Liver (tissue), 9 donors: ENCODE measurements around the gene ZNF766. TPM values are rescaled to one million over a fixed set of nuclear protein-coding genes. Genes with fewer than 3 reads are reported as not detected.

Source experiments
- DNase-seq: peaks from one replicate; pipeline ENCODE4 v3.0.0-alpha.2; 2017; ENCODE audit warnings: low spot score
- H3K27ac ChIP-seq, 2 donors: one replicate each; pipeline ENCODE4 v1.7.0; 2013; ENCODE audit warnings: inconsistent platforms in 2 of 2, low read length in 2 of 2, control low read depth in 1 of 2, low read depth in 1 of 2, mild to moderate bottlenecking in 1 of 2
- H3K27me3 ChIP-seq, 4 donors: one replicate each; pipeline versions ENCODE4 v1.6.1 to v1.7.0; 2013; ENCODE audit warnings: low read length in 3 of 4, inconsistent platforms in 1 of 4, mild to moderate bottlenecking in 1 of 4, moderate library complexity in 1 of 4; ENCODE audit not compliant: control insufficient read depth in 4 of 4, insufficient read depth in 4 of 4
- H3K36me3 ChIP-seq, 4 donors: one replicate each; pipeline versions ENCODE4 v1.6.1 to v1.7.0; 2013; ENCODE audit warnings: low read length in 3 of 4, mild to moderate bottlenecking in 3 of 4, low read depth in 1 of 4, moderate library complexity in 1 of 4; ENCODE audit not compliant: control insufficient read depth in 4 of 4, insufficient read depth in 3 of 4
- H3K4me1 ChIP-seq, 4 donors: one replicate each; pipeline versions ENCODE4 v1.6.1 to v1.7.0; 2013; ENCODE audit warnings: low read length in 3 of 4, mild to moderate bottlenecking in 3 of 4, moderate library complexity in 1 of 4; ENCODE audit not compliant: control insufficient read depth in 4 of 4, insufficient read depth in 4 of 4
- H3K4me3 ChIP-seq, 3 donors: one replicate each; pipeline versions ENCODE4 v1.6.1 to v1.7.0; 2013; ENCODE audit warnings: low read length in 3 of 3, control low read depth in 1 of 3, low read depth in 1 of 3, mild to moderate bottlenecking in 1 of 3
- H3K9ac ChIP-seq, 2 donors: one replicate each; pipeline ENCODE4 v1.7.0; 2013; ENCODE audit warnings: low read length in 2 of 2, mild to moderate bottlenecking in 2 of 2, moderate library complexity in 2 of 2, control low read depth in 1 of 2, low read depth in 1 of 2
- H3K9me3 ChIP-seq, 4 donors: one replicate each; pipeline versions ENCODE4 v1.6.1 to v1.7.0; 2013; ENCODE audit warnings: low read length in 3 of 4; ENCODE audit not compliant: control insufficient read depth in 4 of 4
- ATF3 ChIP-seq: IDR thresholded peaks from 2 replicates; pipeline ENCODE4 v1.6.1; 2016; ENCODE audit warnings: antibody characterized with exemption
- CTCF ChIP-seq: fragments of 150-350 bp; IDR thresholded peaks from 2 replicates; pipeline ENCODE4 v1.5.1; 2017; ENCODE audit warnings: improper control_type of control experiment, low read depth, low read length; ENCODE audit not compliant: missing input control
- EGR1 ChIP-seq, 2 donors: IDR thresholded peaks; 2 replicates each; pipeline ENCODE4 v1.6.1; 2016 to 2018; ENCODE audit warnings: antibody characterized with exemption in 2 of 2, low read depth in 2 of 2
- FOXA1 ChIP-seq: IDR thresholded peaks from 2 replicates; pipeline ENCODE4 v1.6.1; 2016; ENCODE audit warnings: antibody characterized with exemption
- FOXA2 ChIP-seq: IDR thresholded peaks from 2 replicates; pipeline ENCODE4 v1.6.1; 2016; ENCODE audit warnings: antibody characterized with exemption
- GABPA ChIP-seq, 2 donors: IDR thresholded peaks in 1 of 2; conservative IDR thresholded peaks in 1 of 2; 2 replicates each; pipeline ENCODE4 v1.6.1; 2016; ENCODE audit warnings: antibody characterized with exemption in 2 of 2, mild to moderate bottlenecking in 1 of 2, moderate library complexity in 1 of 2
- HNF4A ChIP-seq, 2 donors: conservative IDR thresholded peaks; 2 replicates each; pipeline ENCODE4 v1.6.1; 2016; ENCODE audit warnings: antibody characterized with exemption in 2 of 2, mild to moderate bottlenecking in 2 of 2
- HNF4G ChIP-seq: IDR thresholded peaks from 2 replicates; pipeline ENCODE4 v1.6.1; 2016; ENCODE audit warnings: antibody characterized with exemption
- JUND ChIP-seq, 2 donors: IDR thresholded peaks; 2 replicates each; pipeline ENCODE4 v1.6.1; 2016; ENCODE audit warnings: antibody characterized with exemption in 2 of 2
- MAX ChIP-seq: IDR thresholded peaks from 2 replicates; pipeline ENCODE4 v1.6.1; 2016; ENCODE audit warnings: antibody characterized with exemption
- NR2F2 ChIP-seq: IDR thresholded peaks from 2 replicates; pipeline ENCODE4 v1.6.1; 2016; ENCODE audit warnings: antibody characterized with exemption
- RAD21 ChIP-seq, 2 donors: IDR thresholded peaks; 2 replicates each; pipeline ENCODE4 v1.6.1; 2016; ENCODE audit warnings: antibody characterized with exemption in 2 of 2, mild to moderate bottlenecking in 2 of 2
- REST ChIP-seq: IDR thresholded peaks from 2 replicates; pipeline ENCODE4 v1.6.1; 2016; ENCODE audit warnings: antibody characterized with exemption, mild to moderate bottlenecking
- RXRA ChIP-seq, 2 donors: IDR thresholded peaks; 2 replicates each; pipeline ENCODE4 v1.6.1; 2017 to 2018; ENCODE audit warnings: antibody characterized with exemption in 2 of 2, mild to moderate bottlenecking in 1 of 2
- SP1 ChIP-seq: IDR thresholded peaks from 2 replicates; pipeline ENCODE4 v1.6.1; 2018; ENCODE audit warnings: antibody characterized with exemption, mild to moderate bottlenecking
- TAF1 ChIP-seq: conservative IDR thresholded peaks from 2 replicates; pipeline ENCODE4 v1.6.1; 2016; ENCODE audit warnings: antibody characterized with exemption, mild to moderate bottlenecking
- ZBTB33 ChIP-seq: IDR thresholded peaks from 2 replicates; pipeline ENCODE4 v1.6.1; 2016; ENCODE audit warnings: antibody characterized with exemption
- WGBS: extraction: QIAGEN DNeasy Blood & Tissue Kit; methylation state at CpG from one replicate; pipeline ENCODE4 v1.1.7; 2013; 5-methylcytosine and 5-hydroxymethylcytosine counted together
- polyA plus RNA-seq, 2 donors: library from polyadenylated mRNA; stranded (reverse) in 1 of 2; unstranded in 1 of 2; fragments of 200-250 nt in 1 of 2; fragments of >200 nt in 1 of 2; fragmentation: Nextera tagmentation in 1 of 2; extraction: Ambion mirVana in 1 of 2; gene quantifications; one replicate each; pipeline versions ENCODE4 v1.2.1 to v1.2.3, GENCODE V29; 2013 to 2015
- total RNA-seq, 2 donors: library from RNA; depleted of rRNA; stranded (reverse); fragments of >200 nt; gene quantifications; one replicate each; pipeline ENCODE4 v1.2.3, GENCODE V29; 2014
- donor health status: healthy.
- donor health status: healthy.
- donor health status: healthy.
- donor health status: healthy.
- donor health status: healthy.

Gene ZNF766
- total and polyA plus RNA-seq, 4 donors = 1.6 to 4.9 (median 3.8) TPM

- Histone ChIP-seq H3K9me3 (peaks cover 5 to 42% (median 15%) of the 10 kb centered on the region in 4 donors), H3K36me3 (peaks cover 0 to 3% (median 0%) of the 10 kb centered on the region in 4 donors), H3K4me3 (peak overlapping the region in 1 of 3 donors; percentile 37), H3K27me3 (no peaks in the 10 kb centered on the region), H3K27ac (no peak overlapping the region), H3K9ac (no peak overlapping the region), H3K4me1 (no peaks in the 10 kb centered on the region)
- 34% methylated on average over 8 of the region's 8 CpGs for WGBS
- peak; percentile 51 for DNase-seq
- TF ChIP-seq RAD21 (IDR thresholded peaks at IDR 0.05) (peak in 1 of 2 donors; percentile 45), HNF4A (conservative IDR thresholded peaks at IDR 0.05) (no peak), EGR1 (IDR thresholded peaks at IDR 0.05; ENCODE audit: low read depth in 2 of 2) (no peak), FOXA1 (no peak), SP1 (no peak), REST (no peak), JUND (IDR thresholded peaks at IDR 0.05) (no peak), FOXA2 (no peak)
Observed at GRCh38 chr19:52343548-52343947, 74.2 kb downstream of the ZNF766 start.

- no peaks in the 10 kb centered on the region for H3K27me3 ChIP-seq
- H3K27ac ChIP-seq = no peak overlapping the region
- H3K4me3 ChIP-seq = no peak overlapping the region
- peaks cover 1 to 41% (median 17%) of the 10 kb centered on the region in 4 donors for H3K9me3 ChIP-seq
- TF ChIP-seq RAD21 (IDR thresholded peaks at IDR 0.05) = no peak
- TF ChIP-seq CTCF = no peak
- no peak for TF ChIP-seq ATF3
- no peak for TF ChIP-seq HNF4A (conservative IDR thresholded peaks at IDR 0.05)
- TF ChIP-seq SP1 = no peak
- TF ChIP-seq TAF1 = no peak
- no peak for TF ChIP-seq REST
- no peak for TF ChIP-seq FOXA1
- TF ChIP-seq NR2F2 = no peak
- TF ChIP-seq HNF4G = no peak
- TF ChIP-seq JUND (IDR thresholded peaks at IDR 0.05) = no peak
- TF ChIP-seq MAX = no peak
- no peak for TF ChIP-seq ZBTB33
- no peak for TF ChIP-seq GABPA (IDR thresholded peaks at IDR 0.05 in 1 of 2, conservative IDR thresholded peaks at IDR 0.05 in 1 of 2)
- TF ChIP-seq RXRA (IDR thresholded peaks at IDR 0.05) = no peak
- no peak for TF ChIP-seq FOXA2
- DNase-seq = no peak
- 87% methylated on average over 6 of the region's 6 CpGs for WGBS
- H3K9ac ChIP-seq = no peak overlapping the region
- H3K36me3 ChIP-seq = peaks cover 0 to 3% (median 0%) of the 10 kb centered on the region in 4 donors
- H3K4me1 ChIP-seq = no peaks in the 10 kb centered on the region
Observed at GRCh38 chr19:52345162-52345561, 75.8 kb downstream of the ZNF766 start.
